Panc1 (cell line): Measurements from ENCODE around the gene THPO. TPM values are rescaled to one million over a fixed set of nuclear protein-coding genes. Genes with fewer than 3 reads are reported as not detected.

Experiments
- ATAC-seq: fragments of 200-7000 bp; cut with Tn5 transposase; 2 replicates; pipeline ENCODE4 v1.9.1; 2020; ENCODE audit warnings: mild to moderate bottlenecking, moderate library complexity
- BruUV-seq: library from RNA; stranded (reverse); fragments of 400-500 nt; replicated peaks from 2 replicates; lab custom pipeline; 2021; lab: Mats Ljungman, UMichigan
- CTCF ChIA-PET: fragments of 300-600 bp; sonication (Branson Sonifier 250); formaldehyde crosslinking; loops from one replicate; lab custom pipeline; 2022; ENCODE audit warnings: antibody characterized with exemption; lab: Charles Lee
- POLR2A ChIA-PET: fragments of 300-600 bp; sonication (Branson Sonifier 250); formaldehyde crosslinking; loops from one replicate; lab custom pipeline; 2022; ENCODE audit warnings: antibody characterized with exemption; lab: Charles Lee
- DNase-seq: peaks from one replicate; pipeline ENCODE4 v3.0.0-alpha.2; 2010; ENCODE audit warnings: low read depth, low spot score
- H3K27ac ChIP-seq: 2 replicates; pipeline ENCODE4 v1.5.1; 2011; ENCODE audit warnings: mild to moderate bottlenecking, low read length, inconsistent platforms
- H3K27me3 ChIP-seq: fragments of 200-500 bp; sonication (Bioruptor generic); 2 replicates; pipeline ENCODE4 v1.6.0; 2014; ENCODE audit warnings: low read length, inconsistent platforms; ENCODE audit not compliant: control insufficient read depth, insufficient read depth
- H3K36me3 ChIP-seq: fragments of 200-500 bp; sonication (Bioruptor generic); 2 replicates; pipeline ENCODE4 v1.5.1; 2014; ENCODE audit warnings: inconsistent platforms, mild to moderate bottlenecking, low read length, moderate library complexity; ENCODE audit not compliant: control insufficient read depth, insufficient read depth
- H3K4me1 ChIP-seq: 2 replicates; pipeline ENCODE4 v1.5.1; 2011; ENCODE audit warnings: inconsistent platforms, mild to moderate bottlenecking, low read length, moderate library complexity; ENCODE audit not compliant: control insufficient read depth, insufficient read depth
- H3K4me3 ChIP-seq, 2 experiments: 2 replicates each; pipeline ENCODE4 v1.5.1; 2011 to 2012; ENCODE audit warnings: low read depth in 2 of 2, low read length in 2 of 2, mild to moderate bottlenecking in 2 of 2, inconsistent platforms in 1 of 2, moderate library complexity in 1 of 2
- H3K9me3 ChIP-seq: fragments of 200-500 bp; sonication (Bioruptor generic); 2 replicates; pipeline ENCODE4 v1.5.1; 2014; ENCODE audit warnings: low read depth, mild to moderate bottlenecking, inconsistent platforms, low read length, moderate library complexity; ENCODE audit not compliant: control insufficient read depth, insufficient read depth
- POLR2AphosphoS5 ChIP-seq: IDR thresholded peaks from 2 replicates; pipeline ENCODE4 v1.6.1; 2012; ENCODE audit warnings: mild to moderate bottlenecking, low read depth, low read length, moderate library complexity
- REST ChIP-seq, 2 experiments: IDR thresholded peaks; 2 replicates each; pipeline ENCODE4 v1.6.1; 2011 to 2012; ENCODE audit warnings: low read depth in 2 of 2, control low read depth in 1 of 2, low read length in 1 of 2, mild to moderate bottlenecking in 1 of 2, moderate library complexity in 1 of 2; ENCODE audit not compliant: insufficient read depth in 1 of 2
- SIN3A ChIP-seq: IDR thresholded peaks from 2 replicates; pipeline ENCODE4 v1.6.1; 2012; ENCODE audit warnings: low read depth, mild to moderate bottlenecking, low read length, moderate library complexity, borderline replicate concordance; ENCODE audit not compliant: insufficient read depth
- TCF7L2 ChIP-seq: IDR thresholded peaks from 2 replicates; pipeline ENCODE4 v1.6.1; 2011; ENCODE audit warnings: mild to moderate bottlenecking, low read depth, low read length, inconsistent platforms
- in situ Hi-C: cut with HindIII; loops from 2 replicates; pipeline ENCODE4 v1.10.0; 2016; ENCODE audit warnings: low sequenced_read_pairs, low pct_unique_long_range_greater_than_20kb
- intact Hi-C: fragments of 100-400 bp; cut with micrococcal nuclease; formaldehyde crosslinking; loops from one replicate; pipeline ENCODE4 v1.10.0; 2022; ENCODE audit not compliant: unreplicated experiment
- total RNA-seq: library from RNA; stranded (reverse); gene quantifications from one replicate; pipeline ENCODE4 v1.2.1, GENCODE V29; 2021; ENCODE audit not compliant: unreplicated experiment
- TF ChIP-seq, protein P1 (sequence below): fragments of 450-650 bp; IDR thresholded peaks from 2 replicates; pipeline ENCODE4 v1.5.1; 2017; ENCODE audit warnings: mild to moderate bottlenecking

THPO gene
- total RNA-seq, 1 experiment from 2014 or later, result not detected

GRCh38 chr3:184382326-184383032 is 4.5 kb upstream of the THPO start:
- no peak overlapping the region for H3K4me3 ChIP-seq
- ATAC-seq (no peak; the same call in 1 of the 2 replicates), DNase-seq (no peak)
- no peak for TF ChIP-seq POLR2AphosphoS5
- no peak for TF ChIP-seq REST (IDR thresholded peaks at IDR 0.05; ENCODE audit: insufficient read depth in 1 of 2, low read depth in 2 of 2, low read length in 1 of 2)
- TF ChIP-seq, protein P1, sequence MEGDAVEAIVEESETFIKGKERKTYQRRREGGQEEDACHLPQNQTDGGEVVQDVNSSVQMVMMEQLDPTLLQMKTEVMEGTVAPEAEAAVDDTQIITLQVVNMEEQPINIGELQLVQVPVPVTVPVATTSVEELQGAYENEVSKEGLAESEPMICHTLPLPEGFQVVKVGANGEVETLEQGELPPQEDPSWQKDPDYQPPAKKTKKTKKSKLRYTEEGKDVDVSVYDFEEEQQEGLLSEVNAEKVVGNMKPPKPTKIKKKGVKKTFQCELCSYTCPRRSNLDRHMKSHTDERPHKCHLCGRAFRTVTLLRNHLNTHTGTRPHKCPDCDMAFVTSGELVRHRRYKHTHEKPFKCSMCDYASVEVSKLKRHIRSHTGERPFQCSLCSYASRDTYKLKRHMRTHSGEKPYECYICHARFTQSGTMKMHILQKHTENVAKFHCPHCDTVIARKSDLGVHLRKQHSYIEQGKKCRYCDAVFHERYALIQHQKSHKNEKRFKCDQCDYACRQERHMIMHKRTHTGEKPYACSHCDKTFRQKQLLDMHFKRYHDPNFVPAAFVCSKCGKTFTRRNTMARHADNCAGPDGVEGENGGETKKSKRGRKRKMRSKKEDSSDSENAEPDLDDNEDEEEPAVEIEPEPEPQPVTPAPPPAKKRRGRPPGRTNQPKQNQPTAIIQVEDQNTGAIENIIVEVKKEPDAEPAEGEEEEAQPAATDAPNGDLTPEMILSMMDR, result no peak
- no peak for TF ChIP-seq TCF7L2
- no peak for TF ChIP-seq SIN3A
- ChIA-PET CTCF (no interaction called here), POLR2A (no interaction called here)
- H3K4me1 ChIP-seq, result no peaks in the 10 kb centered on the region
- BruUV-seq, result no TSS peak
- peaks cover 8% of the 10 kb centered on the region; the same call in 1 of the 2 replicates for H3K27me3 ChIP-seq
- no peaks in the 10 kb centered on the region for H3K9me3 ChIP-seq
- H3K36me3 ChIP-seq, result no peaks in the 10 kb centered on the region
- in situ Hi-C loops (no loop called here), intact Hi-C loops (no loop called here)
- no peak overlapping the region for H3K27ac ChIP-seq

DNA sequence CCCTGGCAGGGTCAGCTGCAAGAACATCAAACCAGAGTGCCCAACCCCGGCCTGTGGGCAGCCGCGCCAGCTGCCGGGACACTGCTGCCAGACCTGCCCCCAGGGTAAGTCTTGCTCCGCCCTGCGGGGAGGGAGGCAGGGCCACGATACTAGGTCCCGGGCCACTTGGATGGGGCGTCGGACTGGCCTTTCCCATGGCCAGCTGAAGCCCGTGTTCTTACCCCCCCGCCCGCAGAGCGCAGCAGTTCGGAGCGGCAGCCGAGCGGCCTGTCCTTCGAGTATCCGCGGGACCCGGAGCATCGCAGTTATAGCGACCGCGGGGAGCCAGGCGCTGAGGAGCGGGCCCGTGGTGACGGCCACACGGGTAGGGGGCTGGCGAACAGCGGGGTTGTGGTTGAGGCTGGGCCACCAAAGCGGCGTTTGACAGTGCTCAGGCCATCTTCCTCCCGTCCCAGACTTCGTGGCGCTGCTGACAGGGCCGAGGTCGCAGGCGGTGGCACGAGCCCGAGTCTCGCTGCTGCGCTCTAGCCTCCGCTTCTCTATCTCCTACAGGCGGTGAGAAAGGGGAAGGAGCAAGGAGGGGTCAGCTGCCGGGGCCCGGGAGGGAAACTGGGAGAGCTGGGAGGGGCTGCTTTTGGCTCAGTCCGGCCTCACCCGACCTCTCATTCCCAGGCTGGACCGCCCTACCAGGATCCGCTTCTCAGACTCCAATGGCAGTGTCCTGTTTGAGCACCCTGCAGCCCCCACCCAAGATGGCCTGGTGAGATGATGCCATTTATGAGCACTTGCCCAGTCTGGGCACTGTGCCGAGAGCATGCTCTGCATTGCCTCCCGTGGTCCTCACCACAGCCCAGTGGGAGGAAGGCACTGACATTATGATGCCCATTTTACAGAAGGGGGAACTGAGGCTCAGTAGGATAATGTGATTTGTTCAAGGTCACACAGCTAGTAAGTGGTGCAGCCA is 3.5 kb upstream of the THPO start:
- Histone ChIP-seq H3K27ac (no peak overlapping the region), H3K36me3 (no peaks in the 10 kb centered on the region), H3K9me3 (no peaks in the 10 kb centered on the region), H3K4me1 (no peaks in the 10 kb centered on the region), H3K27me3 (peaks cover 8% of the 10 kb centered on the region; the same call in 1 of the 2 replicates), H3K4me3 (no peak overlapping the region)
- DNase-seq, result no peak
- TF ChIP-seq, protein P1, result no peak
- TF ChIP-seq SIN3A, result no peak
- no peak for TF ChIP-seq POLR2AphosphoS5
- no peak for TF ChIP-seq REST (IDR thresholded peaks at IDR 0.05; ENCODE audit: insufficient read depth in 1 of 2, low read depth in 2 of 2, low read length in 1 of 2)
- no peak for TF ChIP-seq TCF7L2
- ATAC-seq, result no peak
- in situ Hi-C loops, result no loop called here
- ChIA-PET POLR2A (no interaction called here), CTCF (interaction anchor here (0.8 kb wide), 1 partner anchor 10 kb away, joined by 3 read pairs; no protein-coding TSS in a partner anchor)
- intact Hi-C loops, result no loop called here
- no TSS peak for BruUV-seq
